HG02973 (cell line): Measurements from ENCODE around the gene SLC9A8.
A peak's percentile ranks its signal among the peaks of the same experiment; 100 is the strongest.

Source experiments
- ATAC-seq: cut with Tn5 transposase; IDR thresholded peaks from one replicate; pipeline ENCODE4 v1.9.1; 2021; ENCODE audit warnings: moderate library complexity; ENCODE audit not compliant: unreplicated experiment

SLC9A8 gene

DNA sequence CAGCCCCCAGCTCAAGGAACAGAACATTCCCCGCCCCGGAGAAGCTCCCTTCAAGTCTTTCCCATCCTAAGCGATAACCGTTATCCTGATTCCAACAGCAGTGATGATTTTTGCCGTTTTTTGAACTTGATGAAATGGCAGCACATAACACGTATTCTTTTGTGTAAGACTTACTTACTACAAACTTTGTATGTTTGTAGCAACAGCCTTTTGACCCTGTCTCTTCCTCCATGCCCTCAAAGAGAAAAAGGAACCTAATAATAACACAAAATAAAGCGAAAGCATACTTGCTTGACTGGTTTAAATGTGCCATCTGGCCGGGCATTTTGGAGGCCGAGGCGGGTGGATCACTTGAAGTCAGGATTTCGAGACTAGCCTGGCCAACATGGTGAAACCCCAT lies 26.4 kb upstream of the SLC9A8 start:
- no peak for ATAC-seq

DNA sequence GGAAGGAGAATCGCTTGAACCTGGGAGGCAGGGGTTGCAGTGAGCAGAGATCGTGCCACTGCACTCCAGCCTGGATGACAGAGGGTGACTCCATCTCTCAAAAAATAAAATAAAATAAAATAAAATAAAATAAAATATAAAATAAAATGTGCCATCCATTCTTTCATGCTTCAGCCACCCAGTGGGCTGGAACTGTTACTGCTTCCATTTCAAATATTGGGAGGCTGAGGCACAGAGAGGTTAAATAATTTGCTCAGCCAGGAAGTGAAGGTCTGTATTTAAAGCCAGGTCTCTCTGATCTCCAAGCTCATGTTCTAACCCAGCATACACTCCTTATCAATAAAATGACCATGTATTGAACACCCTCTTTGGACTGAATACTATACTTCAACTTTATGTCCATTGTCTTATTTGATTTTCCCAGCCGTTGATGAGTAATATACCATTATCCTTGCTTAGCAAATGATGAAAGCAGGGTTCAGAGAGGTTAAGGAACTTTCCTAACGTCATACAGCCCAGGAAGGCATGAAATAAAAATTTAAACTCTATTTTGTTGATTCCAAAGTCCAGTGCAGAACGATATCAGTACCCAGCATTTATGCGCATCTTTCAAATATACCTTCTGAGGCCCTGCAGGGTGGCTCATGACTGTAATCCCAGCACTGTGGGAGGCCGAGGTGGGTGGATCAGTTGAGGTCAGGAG lies 25.8 kb upstream of the SLC9A8 start:
- no peak for ATAC-seq

DNA sequence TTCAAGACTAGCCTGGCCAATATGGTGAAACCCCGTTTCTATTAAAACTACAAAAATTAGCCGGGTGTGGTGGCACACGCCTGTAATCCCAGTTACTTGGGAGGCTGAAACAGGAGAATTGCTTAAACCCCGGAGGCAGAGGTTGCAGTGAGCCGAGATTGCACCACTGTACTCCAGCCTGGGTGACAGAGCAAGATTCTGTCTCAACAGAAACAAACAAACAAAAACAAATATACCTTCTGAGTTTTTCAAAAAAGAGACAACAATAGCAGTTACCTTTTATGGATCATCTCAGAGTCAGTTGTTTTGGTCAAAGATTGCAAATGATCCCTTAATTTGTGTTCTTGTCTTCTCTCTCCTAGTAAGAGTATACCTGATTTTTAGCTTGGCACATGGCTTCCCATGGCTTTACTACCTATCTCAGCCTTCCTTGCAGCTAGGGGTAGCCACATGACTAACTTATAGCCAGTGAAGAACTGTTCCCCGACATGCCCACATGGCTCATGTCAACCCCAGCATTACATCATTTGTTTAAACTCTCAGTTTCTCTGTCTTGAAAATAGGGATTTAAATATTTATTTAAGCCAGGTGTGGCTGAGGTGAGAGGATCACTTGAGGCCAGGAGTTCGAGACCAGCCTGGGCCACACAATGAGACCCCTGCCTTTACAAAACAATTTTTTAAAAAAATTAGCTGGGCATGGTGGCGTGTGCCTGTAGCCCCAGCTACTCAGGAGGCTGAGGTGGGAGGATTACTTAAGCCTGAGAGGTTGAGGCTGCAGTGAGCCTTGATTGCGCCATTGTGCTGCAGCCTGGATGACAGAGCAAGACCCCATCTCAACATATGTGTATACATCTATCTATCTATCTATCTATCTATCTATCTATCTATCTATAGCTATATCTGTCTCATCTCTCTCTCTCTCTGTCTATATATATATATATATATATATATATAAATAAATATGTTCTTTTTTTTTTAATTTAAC lies 25.0 kb upstream of the SLC9A8 start:
- ATAC-seq = no peak

DNA sequence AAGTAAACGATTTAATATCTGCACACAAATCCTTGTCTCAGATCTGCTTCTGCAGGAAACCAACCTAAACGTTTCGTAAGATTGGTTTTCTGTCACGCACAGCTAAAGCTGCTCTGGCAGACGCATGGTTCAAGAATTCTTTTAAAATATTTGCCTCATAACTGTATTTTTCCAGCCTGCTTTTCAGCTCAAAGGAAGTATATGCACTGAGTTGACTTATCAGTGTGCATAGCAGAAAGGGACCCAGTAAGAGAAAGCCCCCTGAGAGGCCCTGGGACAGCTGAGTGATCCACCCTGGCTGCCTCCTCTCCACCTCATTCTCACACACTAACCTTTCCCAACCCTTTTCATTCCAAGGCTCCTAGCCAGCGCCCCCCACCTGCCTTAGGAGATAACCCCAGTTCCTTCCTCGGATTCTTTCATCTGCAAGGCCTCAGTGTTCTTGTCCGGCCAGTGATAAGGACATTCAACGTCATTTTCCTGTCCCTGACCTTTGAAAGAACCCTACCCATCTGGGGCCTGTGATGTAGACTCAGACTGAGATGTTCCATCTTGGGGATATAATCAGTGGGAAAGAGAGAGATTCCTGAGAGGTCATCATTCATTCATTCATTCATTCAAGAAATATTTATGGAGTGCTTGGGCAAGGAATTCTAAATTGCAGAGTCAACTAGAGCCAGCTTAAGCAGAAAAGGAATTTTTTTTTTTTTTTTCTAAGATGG lies 22.4 kb upstream of the SLC9A8 start:
- ATAC-seq = no peak

DNA sequence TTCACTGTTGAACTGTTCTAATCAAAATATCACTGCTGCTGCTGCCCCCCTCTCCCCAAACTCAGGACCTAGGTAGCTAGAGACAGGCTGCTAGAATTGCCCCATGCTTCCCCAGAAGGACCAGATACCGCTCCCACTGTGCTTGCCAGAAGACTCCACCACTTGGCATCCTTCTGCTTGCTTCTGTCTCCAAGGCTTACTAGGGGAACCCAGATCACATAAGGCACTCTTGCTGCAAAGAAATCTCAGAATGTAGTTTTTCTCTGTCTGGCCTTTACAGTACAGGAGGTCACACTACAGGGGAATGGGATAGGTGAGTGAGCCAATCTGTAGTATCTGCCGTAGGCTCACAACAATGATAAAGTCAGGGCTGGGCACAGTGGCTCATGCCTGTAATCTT lies 21.5 kb upstream of the SLC9A8 start:
- no peak for ATAC-seq

DNA sequence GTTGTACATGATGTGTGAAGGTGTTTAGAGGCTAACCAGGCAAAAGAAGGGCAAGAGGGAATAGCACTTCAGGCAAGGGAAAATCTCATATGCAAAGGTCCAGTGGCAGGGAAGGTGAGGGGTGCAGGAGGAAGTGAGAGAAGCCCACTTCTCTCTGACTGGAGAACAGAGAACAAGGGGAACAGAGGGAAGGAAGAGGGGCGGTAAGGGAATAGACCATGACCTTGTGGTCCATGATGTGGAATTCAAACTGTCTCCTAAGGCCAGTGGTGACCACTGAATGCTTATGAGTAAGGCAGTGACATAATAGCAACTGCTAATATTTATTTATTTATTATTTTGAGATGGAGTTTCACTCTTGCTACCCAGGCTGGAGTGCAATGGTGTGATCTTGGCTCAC lies 20.6 kb upstream of the SLC9A8 start:
- no peak for ATAC-seq

DNA sequence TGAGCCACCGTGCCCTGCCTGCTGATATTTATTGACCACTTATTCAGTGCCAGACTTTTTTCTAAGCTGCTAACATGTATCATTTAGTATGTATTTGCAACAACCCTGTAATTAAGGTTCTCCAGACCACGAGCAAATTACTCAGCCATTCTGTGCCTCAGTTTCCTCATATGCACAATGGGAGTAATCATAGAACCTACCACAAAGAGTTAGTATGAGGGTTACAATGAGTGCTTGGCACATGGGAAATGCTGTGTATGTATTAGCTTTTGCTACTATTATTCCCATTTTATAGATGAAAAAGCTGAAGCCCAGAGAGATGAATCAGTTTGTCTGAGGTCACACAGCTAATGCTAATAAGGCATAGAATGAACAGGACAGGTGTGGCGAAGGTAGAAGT lies 20.0 kb upstream of the SLC9A8 start:
- no peak for ATAC-seq

DNA sequence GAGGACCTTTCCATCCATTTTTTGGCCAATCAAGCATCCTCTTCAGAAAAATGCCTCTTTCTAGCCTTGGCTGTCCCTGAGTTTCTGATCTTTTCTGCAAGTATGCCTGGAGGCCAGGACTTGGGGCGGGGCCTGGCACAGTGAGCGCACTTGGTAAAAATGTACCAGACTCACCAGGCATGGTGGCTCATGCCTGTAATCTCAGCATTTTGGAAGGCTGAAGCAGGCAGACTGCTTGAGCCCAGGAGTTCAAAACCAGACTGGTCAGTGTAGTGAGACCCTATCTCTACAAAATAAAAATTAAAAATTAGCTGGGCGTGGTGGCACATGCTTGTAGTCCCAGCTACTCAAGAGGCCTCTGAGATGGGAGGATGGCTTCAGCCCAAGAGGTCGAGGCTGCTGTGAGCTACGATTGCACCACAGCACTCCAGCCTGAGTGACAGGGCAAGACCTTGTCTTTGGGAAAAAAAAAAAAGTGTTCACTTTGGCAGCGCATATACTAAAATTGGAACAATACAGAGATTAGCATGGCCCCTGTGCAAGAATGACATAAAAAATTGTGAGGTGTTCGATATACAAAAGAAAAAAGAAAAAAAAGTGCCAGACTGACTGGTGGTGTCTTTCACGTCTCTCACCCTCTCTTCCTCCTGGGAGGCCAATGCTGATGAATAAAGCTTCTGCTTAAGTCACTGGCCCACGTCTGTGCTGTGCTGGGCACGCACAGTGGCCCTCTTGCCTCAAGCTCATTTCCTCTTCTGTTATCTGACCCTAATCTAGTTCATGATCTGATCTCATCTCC lies 18.1 kb upstream of the SLC9A8 start:
- no peak for ATAC-seq

DNA sequence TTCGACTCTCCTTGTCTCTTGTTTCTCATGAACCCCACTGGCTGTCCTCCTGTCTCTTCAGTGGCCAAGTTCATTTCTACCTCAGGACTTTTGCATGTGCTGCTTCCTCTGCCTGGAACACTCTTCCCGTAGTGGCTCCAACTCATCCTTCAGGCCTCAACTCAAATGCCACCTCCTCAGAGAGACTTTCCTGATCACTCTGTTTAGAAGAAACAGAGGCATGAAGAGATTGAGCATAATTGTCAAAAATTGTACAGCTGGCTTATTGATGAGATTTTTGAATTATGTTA lies 17.5 kb upstream of the SLC9A8 start:
- ATAC-seq = no peak

DNA sequence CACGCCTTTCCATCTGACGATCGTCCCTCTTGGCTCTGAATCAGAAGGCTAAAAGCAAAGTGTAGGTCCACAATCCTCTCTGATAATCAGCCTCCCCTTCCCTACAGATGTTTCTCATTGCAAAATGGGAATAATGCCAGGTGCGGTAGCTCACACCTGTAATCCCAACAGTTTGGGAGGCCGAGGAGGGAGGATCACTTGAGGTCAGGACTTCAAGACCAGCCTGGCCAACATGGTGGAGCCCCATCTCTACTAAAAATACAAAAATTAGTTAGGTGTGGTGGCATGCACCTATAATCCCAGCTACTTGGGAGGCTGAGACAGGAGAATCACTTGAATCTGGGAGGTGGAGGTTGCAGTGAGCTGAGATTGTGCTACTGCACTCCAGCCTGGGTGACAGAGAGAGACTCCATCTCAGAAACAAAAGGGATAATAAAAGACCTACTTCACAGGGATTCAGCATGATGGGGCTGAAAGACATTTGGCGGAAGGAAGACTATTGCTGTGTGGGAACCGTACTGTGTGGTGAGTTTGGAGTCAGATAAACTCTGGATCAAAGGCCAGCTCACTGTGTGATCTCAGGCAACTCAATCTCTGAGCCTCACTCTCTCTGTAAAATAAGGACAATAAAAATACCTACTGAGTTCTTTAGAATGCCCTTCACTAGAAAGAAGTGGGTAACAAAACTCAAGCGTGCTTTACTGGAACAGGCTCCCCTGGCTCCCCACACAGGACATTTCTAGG lies 15.9 kb upstream of the SLC9A8 start:
- no peak for ATAC-seq

DNA sequence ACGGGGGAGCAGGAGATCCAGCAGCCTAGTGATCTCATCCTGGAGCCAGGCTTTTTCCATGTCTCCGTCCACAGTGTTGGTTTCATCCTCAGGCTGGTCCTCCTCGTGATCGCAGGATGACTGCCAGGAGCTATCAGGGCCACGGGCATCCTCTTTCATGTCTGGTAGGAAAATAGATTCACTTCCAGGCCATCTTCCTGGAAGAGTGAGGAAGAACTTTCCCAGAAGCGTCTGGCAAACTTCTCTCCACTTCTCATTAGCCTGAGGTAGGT lies 15.3 kb upstream of the SLC9A8 start:
- no peak for ATAC-seq

DNA sequence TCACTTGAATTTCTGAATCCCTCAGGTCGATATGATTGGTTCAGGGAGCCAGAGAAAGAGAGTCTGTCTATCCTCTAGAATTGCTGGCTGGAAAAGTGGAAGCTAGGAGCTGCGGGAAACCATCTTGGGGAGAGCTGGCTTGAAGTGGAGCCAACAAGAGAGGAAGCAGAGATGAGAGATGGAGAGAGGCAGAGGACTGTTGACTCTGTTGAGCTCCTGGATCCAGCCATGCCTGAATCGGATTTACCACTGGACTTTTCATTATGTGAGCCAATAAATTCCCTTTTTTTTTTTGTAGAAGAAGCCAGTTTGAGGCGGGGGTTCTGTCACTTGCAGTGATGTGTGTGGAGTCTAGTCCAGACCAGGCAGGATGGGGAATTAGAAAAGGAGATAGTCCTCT lies 13.9 kb upstream of the SLC9A8 start:
- ATAC-seq = no peak

DNA sequence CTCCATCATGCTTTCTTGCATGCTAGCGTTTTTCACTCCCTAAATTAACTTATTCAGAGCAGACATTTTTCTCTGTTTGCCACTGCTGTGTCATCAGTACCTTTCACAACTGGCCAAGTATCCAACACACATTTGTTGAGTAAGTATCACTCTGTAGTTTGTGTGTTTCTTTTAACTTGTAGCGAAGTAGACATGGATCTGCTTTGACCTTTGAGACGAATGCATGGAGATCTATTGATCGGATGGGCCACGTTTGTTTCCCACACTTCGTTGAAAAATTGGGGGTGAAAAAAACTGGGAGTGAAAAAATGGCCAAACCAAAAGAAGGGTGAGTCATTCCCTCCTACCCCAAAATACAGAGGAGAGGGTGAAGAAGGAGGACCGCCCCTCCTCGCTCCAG lies 12.9 kb upstream of the SLC9A8 start:
- no peak for ATAC-seq

DNA sequence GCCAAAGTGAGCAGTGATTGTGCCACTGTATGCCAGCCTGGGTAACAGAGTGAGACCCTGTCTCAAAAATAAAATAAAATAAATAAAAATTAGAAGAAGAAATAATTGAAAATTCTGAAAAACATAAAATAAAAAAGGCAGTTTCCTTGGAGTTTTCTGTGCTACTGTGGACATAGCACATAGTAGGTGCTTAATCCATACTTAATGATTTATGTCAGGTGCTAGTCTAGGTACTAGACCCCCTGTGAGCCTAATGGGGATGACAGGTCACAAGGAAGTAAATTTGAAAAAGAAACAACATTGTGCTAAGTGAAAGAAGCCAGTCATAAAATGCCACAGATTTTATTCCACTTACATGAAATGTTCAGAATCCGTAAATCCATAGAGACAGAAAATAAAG lies 9.2 kb upstream of the SLC9A8 start:
- ATAC-seq = no peak

DNA sequence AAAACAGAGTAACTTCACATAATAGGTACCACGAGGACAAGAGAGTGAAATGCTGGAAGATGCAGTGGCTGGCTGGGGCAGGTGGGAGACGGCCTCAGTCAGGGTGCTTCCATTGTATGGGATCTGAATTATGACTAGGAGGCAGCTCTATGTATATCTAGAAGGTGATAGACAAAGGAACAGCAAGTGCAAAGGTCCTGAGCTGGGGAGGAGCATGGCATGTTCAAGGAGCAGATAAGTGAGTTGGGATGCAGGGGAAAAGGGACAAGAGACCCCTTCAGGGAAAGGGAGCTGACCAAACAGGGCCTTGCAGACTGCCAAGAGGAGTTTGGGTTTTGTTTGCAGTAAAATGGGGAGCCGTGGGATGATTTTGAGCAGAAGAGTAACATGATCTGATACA lies 8.3 kb upstream of the SLC9A8 start:
- no peak for ATAC-seq

DNA sequence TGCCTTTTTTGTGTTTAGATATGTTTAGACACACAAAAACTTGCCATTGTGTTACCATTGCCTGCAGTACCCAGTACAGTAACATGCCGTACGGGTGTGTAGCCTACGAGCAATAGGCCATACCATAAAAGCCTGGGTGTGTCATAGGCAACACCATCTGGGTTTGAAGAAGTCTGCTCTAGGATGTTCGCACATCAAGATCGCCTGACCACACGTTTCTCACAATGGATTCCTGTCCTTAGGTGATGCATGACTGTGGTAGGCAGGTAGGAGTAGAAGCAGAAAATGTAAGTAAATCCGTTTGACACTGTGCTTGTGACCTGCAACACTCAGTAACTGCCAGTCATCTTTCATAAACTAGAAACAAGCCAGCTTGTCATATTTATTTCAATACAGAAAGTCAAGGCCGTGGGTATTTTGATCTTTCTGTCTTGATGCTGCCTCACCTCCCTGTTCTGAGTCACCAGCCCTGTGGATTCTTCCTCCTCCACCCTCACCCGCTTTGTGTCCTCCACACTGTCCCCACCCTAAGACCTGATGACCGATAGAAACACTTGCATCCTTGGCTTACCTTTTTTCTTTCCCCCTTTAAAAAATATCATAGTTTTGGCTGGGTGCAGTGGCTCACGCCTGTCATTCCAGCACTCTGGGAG lies 7.3 kb upstream of the SLC9A8 start:
- peak; percentile 53 for ATAC-seq

DNA sequence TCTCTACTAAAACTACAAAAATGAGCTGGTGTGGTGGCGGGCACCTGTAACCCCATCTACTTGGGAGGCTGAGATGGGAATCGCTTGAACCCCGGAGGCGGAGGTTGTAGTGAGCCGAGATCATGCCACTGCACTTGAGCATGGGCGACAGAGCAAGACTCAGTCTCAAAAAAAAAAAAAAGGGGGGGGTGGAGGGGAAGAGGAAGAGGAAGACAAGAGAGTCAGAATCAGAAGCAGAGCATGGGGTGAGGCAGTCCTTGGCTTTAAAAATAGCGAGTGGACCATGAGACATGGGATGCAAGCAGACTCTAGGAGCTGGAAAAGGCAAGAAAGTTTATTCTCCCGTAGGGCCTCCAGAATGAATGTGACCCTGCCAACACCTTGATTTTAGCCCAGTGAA lies 3.9 kb upstream of the SLC9A8 start:
- ATAC-seq = no peak

DNA sequence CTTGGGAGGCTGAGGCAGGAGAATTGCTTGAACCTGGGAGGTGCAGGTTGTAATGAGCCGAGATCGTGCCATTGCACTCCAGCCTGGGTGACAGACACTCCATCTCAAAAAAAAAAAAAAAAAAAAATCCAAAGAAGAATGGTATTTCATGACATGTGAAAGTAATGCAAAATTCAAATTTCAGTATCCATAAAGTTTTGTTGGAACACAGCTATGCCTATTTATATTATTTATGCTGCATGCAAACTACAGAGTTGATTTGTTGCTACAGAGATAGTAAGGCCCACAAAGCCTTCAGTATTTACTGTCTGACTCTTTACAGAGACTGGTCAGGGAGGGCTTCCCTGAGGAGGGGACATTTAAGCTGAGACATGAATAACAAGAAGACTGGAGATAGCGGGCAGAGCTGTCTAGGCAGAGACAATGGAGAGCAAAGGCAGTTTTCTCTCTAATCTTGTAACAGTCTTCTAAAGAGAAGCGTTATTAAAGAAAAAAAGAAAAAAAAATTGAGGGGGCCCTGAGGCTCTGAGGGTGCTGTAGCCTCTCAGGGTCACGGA lies 2.7 kb upstream of the SLC9A8 start:
- ATAC-seq = no peak

DNA sequence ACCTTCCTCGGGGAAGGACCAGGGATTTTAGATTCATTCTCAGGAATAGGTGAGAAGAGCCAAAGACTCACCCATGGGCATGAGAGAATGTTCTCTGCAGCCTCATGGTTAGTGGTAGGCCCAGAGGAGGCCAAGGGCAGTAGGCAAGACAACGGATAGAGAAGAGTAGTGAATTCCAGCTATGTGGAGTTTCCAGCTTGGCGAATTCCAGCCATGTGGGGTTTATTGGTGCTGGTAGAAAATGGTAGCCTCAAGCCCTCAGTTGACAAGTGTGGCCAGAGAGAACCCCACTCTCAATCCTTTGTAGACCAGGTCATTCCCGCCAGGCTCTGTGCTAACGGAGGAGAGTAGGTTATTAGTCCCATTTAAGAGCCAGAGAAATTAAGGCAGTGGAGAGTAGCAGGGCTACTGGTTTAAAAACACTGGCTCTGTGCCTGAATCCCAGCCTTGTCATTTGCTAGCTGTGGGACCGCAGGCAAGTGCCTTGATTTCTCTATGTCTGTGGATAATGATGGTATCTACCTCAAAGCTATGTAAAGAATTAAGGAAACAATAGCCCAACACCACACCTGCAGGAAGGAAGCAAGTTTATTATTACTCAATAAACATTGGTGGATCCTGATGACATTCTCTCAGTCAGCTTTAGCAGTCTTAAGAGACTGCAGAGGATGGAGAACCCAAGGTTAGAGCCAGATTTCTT lies 2.0 kb upstream of the SLC9A8 start:
- ATAC-seq = no peak
